IMR-90 (cell line): ENCODE data around the gene ZNF37A.

Experiments used
- POLR2A ChIP-seq: IDR thresholded peaks from 2 replicates; pipeline ENCODE4 v1.6.1; 2012; ENCODE audit warnings: mild to moderate bottlenecking, low read depth, low read length
- RAD21 ChIP-seq: IDR thresholded peaks from 2 replicates; pipeline ENCODE4 v1.6.1; 2012; ENCODE audit warnings: low read length, improper control_type of control experiment

- TF ChIP-seq POLR2A (no peak), RAD21 (no peak)
Measured at GRCh38 chr10:38147686-38148085, 53.5 kb downstream of the ZNF37A start.
